HG02642 (cell line): ENCODE measurements around the gene FYB1.
"Not testable (repeated sequence)": the region's sequence is repeated elsewhere in the genome, so short reads cannot be mapped to it uniquely, and the experiment has no call there.

Source experiments
- ATAC-seq: cut with Tn5 transposase; IDR thresholded peaks from one replicate; pipeline ENCODE4 v1.9.1; 2021; ENCODE audit warnings: mild to moderate bottlenecking; ENCODE audit not compliant: unreplicated experiment, poor library complexity

FYB1 gene, protein sequence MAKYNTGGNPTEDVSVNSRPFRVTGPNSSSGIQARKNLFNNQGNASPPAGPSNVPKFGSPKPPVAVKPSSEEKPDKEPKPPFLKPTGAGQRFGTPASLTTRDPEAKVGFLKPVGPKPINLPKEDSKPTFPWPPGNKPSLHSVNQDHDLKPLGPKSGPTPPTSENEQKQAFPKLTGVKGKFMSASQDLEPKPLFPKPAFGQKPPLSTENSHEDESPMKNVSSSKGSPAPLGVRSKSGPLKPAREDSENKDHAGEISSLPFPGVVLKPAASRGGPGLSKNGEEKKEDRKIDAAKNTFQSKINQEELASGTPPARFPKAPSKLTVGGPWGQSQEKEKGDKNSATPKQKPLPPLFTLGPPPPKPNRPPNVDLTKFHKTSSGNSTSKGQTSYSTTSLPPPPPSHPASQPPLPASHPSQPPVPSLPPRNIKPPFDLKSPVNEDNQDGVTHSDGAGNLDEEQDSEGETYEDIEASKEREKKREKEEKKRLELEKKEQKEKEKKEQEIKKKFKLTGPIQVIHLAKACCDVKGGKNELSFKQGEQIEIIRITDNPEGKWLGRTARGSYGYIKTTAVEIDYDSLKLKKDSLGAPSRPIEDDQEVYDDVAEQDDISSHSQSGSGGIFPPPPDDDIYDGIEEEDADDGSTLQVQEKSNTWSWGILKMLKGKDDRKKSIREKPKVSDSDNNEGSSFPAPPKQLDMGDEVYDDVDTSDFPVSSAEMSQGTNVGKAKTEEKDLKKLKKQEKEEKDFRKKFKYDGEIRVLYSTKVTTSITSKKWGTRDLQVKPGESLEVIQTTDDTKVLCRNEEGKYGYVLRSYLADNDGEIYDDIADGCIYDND

DNA sequence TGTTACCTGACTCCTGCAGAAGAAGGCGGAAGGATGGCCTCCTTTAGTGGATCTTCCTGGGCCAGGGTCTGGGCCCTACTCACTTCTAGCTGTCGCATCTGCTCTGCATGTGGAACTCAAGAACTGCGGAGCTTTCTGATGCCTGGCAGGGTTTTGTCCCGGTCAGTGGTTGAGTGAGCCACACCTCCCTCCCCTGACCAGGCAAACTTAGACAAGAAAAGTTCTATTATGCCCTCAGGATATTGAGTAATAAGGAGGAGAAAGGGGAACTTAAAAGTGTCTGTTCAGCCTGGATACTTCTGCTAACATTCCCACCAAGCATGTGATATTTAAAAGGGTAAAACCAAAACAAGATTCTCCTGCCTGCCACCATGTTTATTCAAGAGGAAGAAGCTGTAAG lies at the start of gene FYB1:
TSS of gene FYB1 (minus strand) at position 127 of the 400 bp plus-strand sequence. CDS start 16,603 bp downstream, outside the sequence.
- ATAC-seq, result no peak

DNA sequence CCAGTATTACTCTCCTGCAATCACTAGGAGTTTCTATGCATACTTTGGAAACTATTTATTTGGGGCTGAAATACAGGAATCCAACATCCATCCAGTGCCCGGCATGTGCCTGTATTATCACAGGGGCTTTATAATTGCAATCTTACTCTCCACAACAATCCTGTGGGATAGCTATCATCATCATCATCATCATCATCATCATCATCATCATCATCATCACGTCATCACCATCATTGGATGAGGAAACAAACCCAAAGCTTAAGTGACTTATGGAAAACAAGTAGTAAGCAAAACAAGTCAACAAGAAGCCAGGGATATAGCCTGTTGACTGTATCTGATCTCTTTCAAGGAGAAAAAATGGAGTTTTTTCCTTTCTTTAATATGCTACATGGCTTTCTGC lies 47.8 kb upstream of the FYB1 start:
- no peak for ATAC-seq

DNA sequence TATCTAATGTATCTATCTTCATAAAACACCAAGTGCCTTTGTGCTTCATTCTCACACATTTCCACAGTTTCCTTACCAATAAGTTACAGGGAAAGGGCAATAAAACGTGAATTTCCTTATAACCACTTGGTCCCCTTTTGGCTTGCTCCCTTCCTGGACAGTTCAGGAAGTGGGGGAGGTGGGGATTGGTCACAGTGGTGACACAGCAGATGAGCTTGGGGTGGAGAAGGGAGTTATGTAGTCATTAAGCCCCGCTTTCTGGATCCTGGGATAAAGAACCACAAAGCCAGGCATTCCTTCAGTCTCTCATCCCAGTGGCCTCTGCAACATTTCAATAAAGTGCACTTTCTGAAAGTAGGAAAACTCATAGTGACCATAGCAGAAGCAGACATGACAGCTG lies 47.1 kb upstream of the FYB1 start:
- no peak for ATAC-seq

DNA sequence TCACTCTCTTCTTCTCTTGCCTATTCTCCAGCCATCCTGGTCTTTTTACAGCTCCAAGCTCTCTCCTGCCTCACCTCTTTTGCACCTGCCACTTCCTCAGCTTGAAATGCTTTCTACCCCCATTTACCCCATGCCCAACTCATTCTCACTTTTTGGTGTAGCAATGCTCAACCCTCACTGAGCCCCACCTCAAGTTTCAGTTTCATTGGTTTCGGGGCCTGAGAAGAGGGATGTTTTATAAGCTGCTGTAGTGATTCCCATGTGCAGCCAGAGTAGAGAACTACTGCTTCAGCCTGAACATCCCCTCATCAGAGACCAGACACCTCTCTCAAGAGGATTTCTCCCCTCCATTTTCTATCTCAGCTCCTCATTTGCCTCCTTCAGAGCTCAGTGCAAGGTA lies 45.2 kb upstream of the FYB1 start:
- ATAC-seq, result peak; percentile 80

DNA sequence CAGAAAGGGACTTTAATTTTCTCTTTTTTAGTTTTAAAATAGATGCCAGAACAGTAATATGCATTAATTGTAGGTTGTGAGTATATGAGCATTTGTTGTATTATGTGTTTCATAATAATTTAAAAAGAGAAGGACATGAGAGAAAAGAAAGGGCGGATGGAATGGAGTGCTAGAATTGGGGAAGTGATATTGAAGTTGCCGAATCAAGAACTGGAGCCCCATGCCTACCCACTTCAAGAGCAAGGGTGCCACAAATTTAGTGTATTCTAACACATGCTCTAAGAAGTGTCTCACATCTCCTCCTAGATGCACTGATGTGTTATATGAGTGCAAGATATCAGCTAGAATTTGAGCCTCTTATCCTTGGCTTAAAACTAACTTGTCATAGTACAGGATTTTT lies 43.6 kb upstream of the FYB1 start:
- no peak for ATAC-seq

DNA sequence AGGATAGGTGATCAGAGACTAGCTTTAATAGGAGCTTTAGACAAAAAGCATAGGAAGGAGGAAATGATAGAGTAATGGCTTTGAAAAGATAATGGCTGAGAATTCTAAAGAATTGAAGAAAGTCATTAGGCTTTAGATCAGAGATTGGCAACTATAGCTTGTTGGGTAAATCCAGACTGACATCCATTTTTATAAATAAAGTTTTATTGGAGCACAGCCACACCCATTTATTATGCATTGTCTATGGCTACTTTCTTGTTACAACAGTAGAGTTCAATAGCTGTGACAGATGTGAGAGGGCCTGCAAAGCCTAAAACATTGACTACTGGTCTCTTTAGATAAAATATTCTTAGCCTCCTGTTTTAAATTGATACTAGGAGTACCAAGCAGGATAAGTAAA lies 40.7 kb upstream of the FYB1 start:
- no peak for ATAC-seq

DNA sequence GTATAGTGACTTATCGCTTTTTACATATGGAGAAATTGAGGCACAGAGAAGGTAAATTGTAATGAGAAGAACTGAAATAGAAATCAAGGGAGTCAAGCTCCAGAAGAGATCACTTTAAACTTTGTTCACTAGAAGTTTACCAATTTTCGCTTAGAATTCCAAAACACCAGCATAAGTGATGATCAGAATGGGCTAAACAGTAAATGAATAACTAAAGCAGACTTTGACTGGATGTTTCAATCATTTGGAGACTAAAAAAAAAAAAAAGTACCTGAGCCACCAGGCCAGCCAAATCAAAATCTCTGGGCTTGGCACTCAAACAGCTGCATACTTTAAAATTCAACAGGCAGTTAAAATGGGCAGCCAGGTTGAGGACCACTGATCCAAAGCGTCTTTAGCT lies 38.2 kb upstream of the FYB1 start:
- no peak for ATAC-seq

DNA sequence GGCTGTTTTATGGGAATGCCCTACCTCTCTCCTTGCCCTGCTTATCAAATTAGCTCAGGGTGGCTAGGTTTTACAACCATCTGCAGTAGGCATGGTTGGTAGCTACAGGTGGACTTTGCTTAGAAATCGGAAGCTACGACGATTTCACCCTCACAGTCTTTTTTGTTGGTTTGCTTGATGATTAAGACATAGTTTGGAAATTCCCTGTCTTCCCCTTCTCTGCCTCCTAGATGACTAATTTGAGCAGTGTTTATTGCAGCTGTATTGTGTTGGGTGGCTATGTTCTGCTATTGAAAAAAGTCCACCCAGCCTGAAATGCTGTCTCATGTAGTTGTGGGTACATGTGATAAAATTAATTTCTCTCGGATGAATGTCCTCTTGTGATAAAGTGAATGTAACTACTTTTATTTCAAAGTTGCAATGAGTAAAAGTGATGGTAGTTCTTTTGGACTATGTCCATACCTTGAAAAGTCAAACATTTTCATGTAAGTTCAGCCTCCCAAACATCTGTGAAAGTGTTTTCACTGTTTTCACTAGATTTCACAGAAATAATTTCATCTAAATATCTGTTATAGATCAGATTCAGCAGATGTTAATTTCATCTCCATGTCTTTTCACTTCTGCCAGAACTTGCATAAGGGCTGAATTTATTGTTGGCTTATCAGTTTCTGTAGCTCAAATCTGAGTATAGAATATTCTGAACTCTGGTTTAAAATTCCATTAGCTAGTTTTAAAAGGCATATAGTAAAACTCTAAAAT lies 37.3 kb upstream of the FYB1 start:
- no peak for ATAC-seq

DNA sequence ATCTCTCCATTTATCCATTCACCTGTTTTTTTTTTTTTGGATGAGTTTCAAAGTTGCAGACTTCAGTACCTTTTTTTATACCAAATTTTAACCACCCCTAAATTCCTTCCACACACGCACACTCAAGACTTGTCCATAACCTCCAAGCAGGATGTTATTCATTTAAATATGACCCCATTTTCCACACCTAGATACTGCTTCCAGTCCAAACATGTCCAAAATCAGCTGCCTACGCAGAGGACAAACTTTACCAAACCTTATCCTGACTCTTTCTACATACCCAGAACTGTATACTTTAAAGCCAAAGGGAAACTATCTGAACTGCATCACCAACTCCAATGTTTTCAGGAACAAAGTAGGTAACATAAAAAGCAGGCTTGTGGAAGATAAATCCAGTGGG lies 36.0 kb upstream of the FYB1 start:
- no peak for ATAC-seq

DNA sequence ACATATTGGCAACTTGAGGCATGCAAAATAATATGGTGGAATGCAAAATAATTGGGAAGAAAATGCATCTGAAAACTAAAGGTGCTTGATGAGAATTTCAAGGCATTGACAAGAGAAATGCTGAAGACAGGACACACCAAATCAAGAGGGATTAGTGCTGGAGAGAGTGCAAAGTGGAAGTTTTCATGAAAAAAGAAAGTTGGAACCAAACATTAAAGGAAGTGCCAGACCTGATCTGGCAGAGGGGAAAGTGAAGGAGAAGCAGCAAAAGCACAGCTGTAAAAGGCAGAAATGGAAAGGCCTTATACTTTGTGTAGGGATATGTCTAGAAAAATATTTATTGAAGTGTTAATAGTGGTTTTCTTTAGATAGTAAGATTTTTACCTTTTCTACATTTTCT lies 35.3 kb upstream of the FYB1 start:
- ATAC-seq, result no peak

DNA sequence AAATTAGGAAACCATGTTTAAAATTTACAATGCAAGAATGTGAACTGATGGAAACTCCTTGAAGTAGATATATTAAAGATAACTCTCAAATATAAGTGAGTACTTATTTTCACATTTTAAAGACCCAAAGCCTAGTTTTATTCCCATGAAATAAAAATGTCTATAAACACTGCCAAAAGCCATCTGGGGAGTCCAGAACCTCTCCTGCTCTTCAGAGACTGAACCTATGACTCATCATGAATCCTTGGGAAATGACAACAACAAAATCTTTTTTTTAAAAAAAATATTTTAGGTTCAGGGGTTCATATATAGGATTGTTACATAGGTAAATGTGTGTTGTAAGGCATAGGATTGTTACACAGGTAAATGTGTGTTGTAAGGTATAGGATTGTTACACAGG lies 33.8 kb upstream of the FYB1 start:
- no peak for ATAC-seq

DNA sequence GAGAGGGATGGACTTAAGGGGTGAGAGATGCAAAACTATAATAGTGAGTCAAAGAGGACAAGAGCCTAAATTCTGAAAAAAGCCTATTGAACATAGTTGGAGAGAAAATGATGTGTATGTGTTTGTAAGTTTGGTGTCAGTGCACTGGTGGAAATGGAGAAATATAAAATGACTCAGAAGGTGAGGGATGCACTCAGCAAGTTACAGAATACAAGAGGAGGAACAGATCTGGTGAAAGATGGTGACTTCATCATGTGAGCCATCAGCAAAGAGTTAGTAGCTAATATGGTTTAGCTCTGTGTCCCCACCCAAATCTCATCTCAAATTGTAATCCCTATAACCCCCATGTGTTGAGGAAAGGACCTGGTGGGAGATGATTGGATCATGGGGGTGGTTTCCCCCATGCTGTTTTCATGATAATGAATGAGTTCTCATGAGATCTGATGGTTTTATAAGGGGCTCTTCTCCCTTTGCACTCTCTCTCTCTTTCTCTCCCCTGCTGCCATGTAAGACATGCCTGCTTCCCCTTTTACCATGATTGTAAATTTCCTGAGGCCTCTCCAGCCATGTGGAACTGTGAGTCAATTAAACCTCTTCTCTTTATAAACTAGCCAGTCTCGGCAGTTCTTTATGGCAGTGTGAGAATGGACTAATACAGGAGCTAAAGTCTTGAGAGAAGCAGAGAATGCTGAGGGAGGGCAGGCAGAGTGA lies 30.4 kb upstream of the FYB1 start:
- no peak for ATAC-seq

DNA sequence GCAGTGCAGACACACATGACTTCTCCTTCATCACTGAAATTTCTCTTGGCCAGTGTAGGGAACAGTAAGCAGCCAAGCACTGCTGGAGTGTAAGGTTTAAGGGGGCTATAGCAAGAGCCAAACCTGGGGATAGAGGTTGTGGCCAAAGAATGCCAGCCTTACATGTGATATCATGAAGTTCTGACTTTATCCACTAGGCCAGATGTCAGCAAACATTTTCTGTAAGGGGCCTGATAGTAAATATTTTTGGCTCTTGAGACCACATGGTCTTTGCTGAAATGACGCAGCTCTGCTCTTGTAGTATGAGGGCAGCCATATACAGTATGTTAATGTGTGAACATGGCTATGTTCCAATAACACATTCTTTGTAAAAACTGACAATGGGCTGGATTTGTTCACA lies 29.7 kb upstream of the FYB1 start:
- ATAC-seq, result no peak

DNA sequence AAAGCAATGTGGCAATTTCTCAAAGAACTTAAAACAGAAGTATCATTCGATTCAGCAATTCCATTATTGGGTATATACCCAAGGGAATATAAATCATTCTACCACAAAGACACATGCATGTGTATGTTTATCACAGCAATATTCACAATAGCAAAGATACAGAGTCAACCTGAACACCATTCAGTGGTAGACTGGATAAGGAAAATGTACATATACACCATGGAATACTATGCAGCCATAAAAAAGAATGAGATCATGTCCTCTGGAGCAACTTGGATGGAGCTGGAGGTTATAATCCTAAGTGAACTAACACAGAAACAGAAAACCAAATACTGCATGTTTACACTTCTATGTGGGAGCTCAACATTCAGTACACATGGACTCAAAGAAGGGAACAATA lies 21.4 kb upstream of the FYB1 start:
- no peak for ATAC-seq

DNA sequence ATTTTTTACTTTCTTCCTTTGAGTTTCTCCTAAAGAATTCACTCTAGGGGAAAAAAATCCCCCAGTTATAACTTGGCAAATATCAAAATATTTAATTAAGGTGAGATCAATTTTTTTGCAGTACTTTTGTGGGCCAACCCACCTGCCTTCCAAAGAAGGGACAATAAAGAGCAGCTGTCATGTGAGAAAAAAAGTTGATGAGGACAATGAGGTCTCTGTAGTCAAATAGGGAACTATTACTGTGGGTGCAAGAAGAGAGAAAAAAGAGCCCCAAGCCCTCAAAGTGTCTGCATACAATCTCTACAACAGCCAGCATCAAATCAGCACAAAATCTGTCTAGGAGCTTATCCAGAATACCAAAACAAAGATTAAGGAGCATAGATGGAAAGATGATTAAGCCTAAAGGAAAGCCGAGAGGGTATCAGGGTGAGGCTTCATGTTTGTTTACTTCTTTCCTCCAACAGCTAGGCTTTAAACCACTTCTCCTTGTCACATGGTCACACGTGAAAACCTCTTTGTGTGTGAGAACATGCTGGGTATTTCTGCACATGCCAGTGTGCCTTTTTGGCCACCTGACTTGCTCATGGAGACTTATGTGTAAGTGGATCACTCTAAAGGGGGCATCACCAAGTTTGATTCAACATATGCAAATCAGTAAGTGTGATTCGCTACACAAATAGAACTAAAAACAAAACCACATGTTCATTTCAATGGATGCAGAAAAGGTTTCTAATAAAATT lies 19.2 kb upstream of the FYB1 start:
- no peak for ATAC-seq

DNA sequence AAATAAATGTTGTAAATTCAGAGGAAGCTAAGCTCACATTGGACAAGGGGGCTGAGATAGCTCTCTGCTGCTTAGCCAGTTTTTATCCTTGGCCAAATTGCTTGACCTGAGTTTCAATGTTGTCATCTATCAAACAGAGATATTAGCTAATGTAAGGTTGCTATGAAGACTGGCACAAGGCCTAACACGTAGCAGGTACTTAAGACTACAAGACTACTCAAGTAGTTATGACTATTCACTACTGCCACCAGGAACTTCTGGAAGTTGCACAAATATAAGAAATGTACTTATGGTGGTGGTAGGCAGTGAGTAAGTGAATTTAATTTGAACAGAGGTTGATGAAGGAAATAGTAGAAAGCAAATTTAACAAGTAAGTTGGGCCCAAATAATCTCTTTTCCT lies 17.4 kb upstream of the FYB1 start:
- no peak for ATAC-seq

DNA sequence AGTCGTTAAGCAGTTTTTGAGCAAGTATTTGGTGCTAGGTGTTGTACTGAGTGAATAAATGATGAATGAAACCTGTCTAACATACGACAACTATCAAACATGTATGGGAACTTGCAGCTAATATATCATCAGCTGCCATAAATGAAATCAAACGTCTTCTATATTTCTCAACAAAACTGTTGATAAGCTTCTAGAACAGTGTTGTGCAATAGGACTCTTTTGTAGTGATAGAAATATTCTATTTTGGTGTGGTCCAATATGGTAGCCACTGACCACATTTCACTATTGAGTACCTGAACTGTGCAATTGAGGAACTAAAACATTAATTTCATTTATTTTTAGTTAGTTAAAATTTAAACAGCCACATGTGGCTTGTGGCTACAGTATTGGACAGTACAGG lies 16.3 kb upstream of the FYB1 start:
- ATAC-seq, result no peak

DNA sequence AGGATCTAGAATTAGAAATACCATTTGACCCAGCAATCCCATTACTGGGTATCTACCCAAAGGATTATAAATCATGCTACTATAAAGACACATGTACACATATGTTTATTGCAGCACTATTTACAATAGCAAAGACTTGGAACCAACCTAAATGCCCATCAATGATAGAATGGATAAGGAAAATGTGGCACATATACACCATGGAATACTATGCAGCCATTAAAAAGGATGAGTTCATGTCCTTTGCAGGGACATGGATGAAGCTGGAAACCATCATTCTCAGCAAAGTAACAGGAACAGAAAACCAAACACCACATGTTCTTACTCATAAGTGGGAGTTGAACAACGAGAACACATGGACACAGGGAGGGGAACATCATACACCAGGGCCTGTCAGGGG lies 15.1 kb upstream of the FYB1 start:
- not testable (repeated sequence) for ATAC-seq

DNA sequence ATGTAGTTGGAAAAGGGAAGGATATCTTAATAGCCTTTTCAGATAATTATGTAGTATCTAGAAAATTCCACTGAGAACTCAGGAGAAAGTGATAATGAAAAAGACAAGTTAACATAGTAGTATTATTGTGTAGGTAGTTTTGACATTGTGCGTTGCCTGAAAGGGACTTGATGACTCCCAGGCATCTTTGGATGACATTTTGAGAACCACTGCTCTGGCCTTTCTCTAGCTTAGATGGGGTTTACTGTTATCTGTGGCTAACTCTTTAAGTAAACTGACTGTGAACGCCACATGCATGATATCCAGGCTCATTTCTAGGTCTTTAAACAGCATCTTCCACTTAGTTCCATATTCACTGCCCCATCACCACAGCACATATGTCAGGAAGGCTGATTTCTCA lies 14.4 kb upstream of the FYB1 start:
- no peak for ATAC-seq
